ENCODE data around the gene GLB1L. TPM values are rescaled to one million over a fixed set of nuclear protein-coding genes. Genes with fewer than 3 reads are reported as not detected.
A peak's percentile ranks its signal among the peaks of the same experiment; 100 is the strongest.

GLB1L gene
- total RNA-seq, 2 donors from 2014 or later = 9.1 to 13.7 TPM

DNA sequence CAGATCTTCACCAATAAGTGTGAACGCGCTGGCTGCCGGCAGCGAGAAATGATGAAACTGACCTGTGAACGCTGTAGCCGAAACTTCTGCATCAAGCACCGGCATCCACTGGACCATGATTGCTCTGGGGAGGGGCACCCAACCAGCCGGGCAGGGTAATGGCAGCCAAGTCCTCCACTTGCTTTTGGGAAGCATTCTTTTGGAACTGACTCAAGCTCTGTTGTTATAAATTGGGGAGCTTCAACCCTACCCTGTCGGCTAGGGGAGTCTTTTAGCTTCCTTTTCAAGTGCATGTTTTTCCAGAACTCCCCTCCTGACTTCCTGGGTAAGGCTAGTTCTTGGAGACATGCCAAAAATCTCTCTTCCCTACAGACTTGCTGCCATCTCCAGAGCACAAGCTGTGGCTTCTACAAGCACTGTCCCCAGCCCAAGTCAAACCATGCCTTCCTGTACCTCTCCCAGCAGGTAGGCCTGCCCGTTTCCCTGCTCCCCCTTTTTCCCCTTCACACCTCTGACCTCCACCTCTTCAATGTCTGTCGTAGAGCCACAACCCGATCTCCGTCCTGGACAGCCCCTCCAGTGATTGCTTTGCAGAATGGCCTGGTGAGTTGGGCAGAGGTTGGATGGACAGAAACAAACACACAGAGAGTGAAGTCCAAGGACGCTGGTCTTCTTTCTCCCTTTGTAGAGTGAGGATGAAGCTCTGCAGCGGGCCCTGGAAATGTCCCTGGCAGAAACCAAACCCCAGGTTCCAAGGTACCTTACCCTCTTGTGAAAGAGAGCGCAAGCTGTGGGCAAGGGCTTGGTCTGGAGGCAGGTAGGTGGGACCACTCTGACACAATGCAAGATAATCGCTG is 37.1 kb downstream of the GLB1L start:
- no peak for ATAC-seq (ENCODE audit: insufficient number of reproducible peaks, low FRiP score, low read depth)
- H3K4me3 ChIP-seq = peak overlapping the region; percentile 91
- peak overlapping the region; percentile 85 to 93 for H3K27ac ChIP-seq

DNA sequence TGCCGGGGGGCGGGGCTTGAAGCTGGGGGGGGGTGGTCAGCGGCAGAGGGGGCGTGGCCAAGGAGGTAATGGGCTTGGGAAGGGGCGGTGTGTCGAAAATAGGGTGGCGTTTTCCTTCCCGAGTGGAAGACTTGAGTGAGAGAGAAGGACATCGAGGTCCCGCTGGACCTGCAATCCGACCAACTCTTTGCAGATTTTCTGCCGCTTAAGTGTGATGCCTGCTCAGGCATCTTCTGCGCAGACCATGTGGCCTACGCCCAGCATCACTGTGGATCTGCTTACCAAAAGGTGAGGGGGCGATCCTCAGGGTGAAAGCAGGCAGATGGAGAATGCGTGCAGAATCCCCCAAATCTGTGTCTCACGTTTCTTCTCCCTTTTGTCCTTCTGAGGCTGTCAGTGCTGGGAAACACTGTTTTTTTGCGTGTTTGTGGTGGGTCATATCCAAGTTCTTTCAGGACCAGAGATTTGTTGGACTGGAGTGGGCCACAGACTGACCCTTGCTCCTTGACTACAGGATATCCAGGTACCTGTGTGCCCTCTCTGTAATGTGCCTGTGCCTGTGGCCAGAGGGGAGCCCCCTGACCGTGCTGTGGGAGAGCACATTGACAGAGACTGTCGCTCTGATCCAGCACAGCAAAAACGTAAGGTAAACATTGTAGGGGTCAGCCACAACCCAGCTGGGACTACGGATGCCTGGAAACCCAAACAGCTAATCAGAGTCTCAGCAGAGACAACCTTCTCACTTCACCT is 37.9 kb downstream of the GLB1L start:
- Histone ChIP-seq H3K27me3 (replicated peaks; ENCODE audit: insufficient read depth) (no peaks in the 10 kb centered on the region), H3K4me3 (peak overlapping the region; percentile 91), H3K4me1 (ENCODE audit: control insufficient read depth in 1 of 2, low read depth in 2 of 2) (peaks cover 15 to 25% of the 10 kb centered on the region in 2 donors), H3K36me3 (peaks cover 7% of the 10 kb centered on the region), H3K9me3 (no peaks in the 10 kb centered on the region), H3K27ac (peak overlapping the region; percentile 85 to 93)
- ATAC-seq (ENCODE audit: insufficient number of reproducible peaks, low FRiP score, low read depth) (no peak), DNase-seq (ENCODE audit: low spot score) (no peak)
- TF ChIP-seq, protein P1, sequence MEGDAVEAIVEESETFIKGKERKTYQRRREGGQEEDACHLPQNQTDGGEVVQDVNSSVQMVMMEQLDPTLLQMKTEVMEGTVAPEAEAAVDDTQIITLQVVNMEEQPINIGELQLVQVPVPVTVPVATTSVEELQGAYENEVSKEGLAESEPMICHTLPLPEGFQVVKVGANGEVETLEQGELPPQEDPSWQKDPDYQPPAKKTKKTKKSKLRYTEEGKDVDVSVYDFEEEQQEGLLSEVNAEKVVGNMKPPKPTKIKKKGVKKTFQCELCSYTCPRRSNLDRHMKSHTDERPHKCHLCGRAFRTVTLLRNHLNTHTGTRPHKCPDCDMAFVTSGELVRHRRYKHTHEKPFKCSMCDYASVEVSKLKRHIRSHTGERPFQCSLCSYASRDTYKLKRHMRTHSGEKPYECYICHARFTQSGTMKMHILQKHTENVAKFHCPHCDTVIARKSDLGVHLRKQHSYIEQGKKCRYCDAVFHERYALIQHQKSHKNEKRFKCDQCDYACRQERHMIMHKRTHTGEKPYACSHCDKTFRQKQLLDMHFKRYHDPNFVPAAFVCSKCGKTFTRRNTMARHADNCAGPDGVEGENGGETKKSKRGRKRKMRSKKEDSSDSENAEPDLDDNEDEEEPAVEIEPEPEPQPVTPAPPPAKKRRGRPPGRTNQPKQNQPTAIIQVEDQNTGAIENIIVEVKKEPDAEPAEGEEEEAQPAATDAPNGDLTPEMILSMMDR (IDR thresholded peaks at IDR 0.05) = no peak

More for the DNA sequence above, 37.1 kb downstream of the GLB1L start:
- Histone ChIP-seq H3K27me3 (replicated peaks; ENCODE audit: insufficient read depth) (no peaks in the 10 kb centered on the region), H3K36me3 (peaks cover 11% of the 10 kb centered on the region), H3K9me3 (no peaks in the 10 kb centered on the region), H3K4me1 (ENCODE audit: control insufficient read depth in 1 of 2, low read depth in 2 of 2) (peaks cover 15 to 25% of the 10 kb centered on the region in 2 donors)
- DNase-seq (ENCODE audit: low spot score) = no peak
- TF ChIP-seq, protein P1 (IDR thresholded peaks at IDR 0.05) = no peak

DNA sequence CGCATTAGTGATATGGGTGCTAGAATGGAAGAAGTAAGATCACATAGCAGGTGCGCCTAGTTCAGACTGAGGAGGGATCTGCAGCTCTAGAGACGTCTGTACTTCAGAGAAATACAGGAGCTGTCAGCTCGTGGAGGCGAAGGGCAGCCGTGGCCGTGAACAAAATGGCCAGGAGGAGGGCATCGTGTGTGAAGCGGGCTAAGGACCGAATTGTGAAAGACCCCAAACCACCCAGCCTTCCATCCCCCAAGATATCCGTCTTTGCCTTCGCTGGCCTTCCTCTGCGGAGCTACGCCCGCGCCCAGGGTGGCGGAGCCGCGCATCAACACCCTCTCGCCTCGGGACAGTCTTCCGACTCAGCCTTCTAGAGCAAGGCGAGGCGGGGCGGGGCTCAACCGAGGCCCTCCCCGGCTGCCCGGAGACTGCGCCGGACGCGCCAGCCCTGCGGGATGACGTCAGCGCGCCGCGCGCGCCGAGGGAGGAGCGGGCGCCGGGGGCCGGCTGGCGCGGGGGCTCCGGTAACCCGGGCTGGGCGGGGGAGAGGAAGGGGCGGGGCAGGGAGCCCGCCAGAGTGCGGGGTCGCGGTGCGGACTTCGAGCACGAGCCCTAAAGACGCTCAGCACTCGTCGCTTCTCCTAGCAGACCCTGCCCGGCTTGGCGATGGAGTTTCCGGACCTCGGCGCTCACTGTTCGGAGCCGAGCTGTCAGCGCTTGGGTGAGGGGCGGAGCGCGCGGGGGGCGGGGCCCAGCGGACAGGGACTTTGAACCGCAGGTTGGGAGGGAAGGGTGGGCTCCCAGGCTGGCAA is 38.7 kb downstream of the GLB1L start, which contains the start of gene ZFAND2B:
Gene ZFAND2B, plus strand, starts transcription at position 455 of the 806 bp plus-strand sequence. Its CDS starts 206 bp downstream, at position 661.
- Histone ChIP-seq H3K36me3 (peaks cover 6% of the 10 kb centered on the region), H3K27me3 (replicated peaks; ENCODE audit: insufficient read depth) (no peaks in the 10 kb centered on the region), H3K4me3 (peak within 1 kb of the TSS; percentile 91), H3K4me1 (ENCODE audit: control insufficient read depth in 1 of 2, low read depth in 2 of 2) (peaks cover 15 to 25% of the 10 kb centered on the region in 2 donors), H3K9me3 (no peaks in the 10 kb centered on the region), H3K27ac (peak within 1 kb of the TSS; percentile 85 to 93)
- TF ChIP-seq, protein P1 (IDR thresholded peaks at IDR 0.05) = peak; percentile 33
- ATAC-seq (ENCODE audit: insufficient number of reproducible peaks, low FRiP score, low read depth) = peak; percentile 88
- peak; percentile 72 for DNase-seq (ENCODE audit: low spot score)

DNA sequence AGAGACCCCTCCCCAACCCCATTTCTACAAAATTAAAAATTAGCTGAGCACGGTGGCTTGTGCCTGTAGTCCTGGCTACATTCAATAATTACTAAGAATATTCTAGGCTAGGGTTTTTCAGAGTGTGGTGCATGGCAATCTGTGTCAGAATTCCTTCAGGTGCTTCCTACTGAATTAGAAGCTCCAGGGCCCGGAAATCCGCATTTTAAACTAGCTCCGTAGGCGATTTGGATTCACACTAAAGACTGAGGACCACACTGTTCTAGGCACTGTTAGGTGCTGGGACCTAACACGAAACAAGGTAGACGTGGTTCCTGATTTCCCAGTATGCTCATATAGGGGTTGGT is 39.3 kb downstream of the GLB1L start:
- no peaks in the 10 kb centered on the region for H3K27me3 ChIP-seq (replicated peaks; ENCODE audit: insufficient read depth)
- peak overlapping the region; percentile 91 for H3K4me3 ChIP-seq
- H3K9me3 ChIP-seq = no peaks in the 10 kb centered on the region
- H3K27ac ChIP-seq = peak overlapping the region; percentile 85 to 93
- DNase-seq (ENCODE audit: low spot score) (no peak), ATAC-seq (ENCODE audit: insufficient number of reproducible peaks, low FRiP score, low read depth) (no peak)
- peaks cover 6% of the 10 kb centered on the region for H3K36me3 ChIP-seq
- peaks cover 15 to 25% of the 10 kb centered on the region in 2 donors for H3K4me1 ChIP-seq (ENCODE audit: control insufficient read depth in 1 of 2, low read depth in 2 of 2)
- TF ChIP-seq, protein P1 (IDR thresholded peaks at IDR 0.05) = no peak

Data from thoracic aorta (tissue), 2 donors.